HG02840 (cell line): ENCODE measurements around the gene USP25.

Experiments used
- ATAC-seq: cut with Tn5 transposase; IDR thresholded peaks from one replicate; pipeline ENCODE4 v1.9.1; 2021; ENCODE audit warnings: mild to moderate bottlenecking, moderate library complexity, moderate number of reproducible peaks; ENCODE audit not compliant: unreplicated experiment, low FRiP score

USP25 gene

GRCh38 chr21:15848634-15849560, 119.1 kb downstream of the USP25 start:
- no peak for ATAC-seq

DNA sequence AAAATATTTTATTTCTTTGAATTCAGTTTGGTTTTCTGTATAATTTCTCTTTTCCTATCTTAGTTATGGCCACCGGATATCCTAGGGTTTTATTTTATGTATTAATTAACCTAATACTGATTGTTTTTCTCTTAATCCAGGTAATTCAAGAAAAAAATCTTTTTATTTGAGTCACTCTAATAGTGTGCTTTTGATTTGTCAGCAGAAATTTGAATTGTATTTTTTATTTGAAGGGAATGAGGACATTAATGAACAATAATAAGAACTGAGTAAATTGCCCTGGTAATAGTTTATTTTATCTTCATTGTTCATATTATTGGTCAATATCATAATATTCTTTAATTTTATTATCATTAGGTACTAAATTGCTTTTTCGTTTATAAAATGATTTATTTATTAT, 120.1 kb downstream of the USP25 start:
- no peak for ATAC-seq

GRCh38 chr21:15850645-15851044, 120.9 kb downstream of the USP25 start:
- no peak for ATAC-seq

- no peak for ATAC-seq
Measured at GRCh38 chr21:15852146-15852545, 122.4 kb downstream of the USP25 start.

- no peak for ATAC-seq
Measured at GRCh38 chr21:15853126-15853525, 123.3 kb downstream of the USP25 start.

DNA sequence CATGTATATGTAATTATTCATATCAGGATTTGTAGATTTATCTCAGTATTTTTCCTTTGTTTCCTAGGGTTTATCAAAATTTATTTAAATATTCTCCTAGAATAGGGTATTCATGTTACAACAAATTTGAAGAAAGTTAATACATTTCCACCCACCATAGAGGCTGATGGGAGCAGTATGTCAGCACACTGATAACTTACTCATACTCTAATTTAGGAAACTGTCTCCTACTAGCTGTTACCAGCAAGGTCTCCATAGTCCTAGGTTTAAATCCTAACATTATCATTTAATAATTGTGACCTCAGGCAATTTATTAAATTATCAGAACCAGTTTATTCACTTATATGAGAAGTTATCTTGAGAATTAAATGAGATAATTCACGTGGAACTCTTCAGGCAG, 127.0 kb downstream of the USP25 start:
- ATAC-seq, result no peak

- ATAC-seq, result no peak
Measured at GRCh38 chr21:15857740-15858139, 128.0 kb downstream of the USP25 start.

DNA sequence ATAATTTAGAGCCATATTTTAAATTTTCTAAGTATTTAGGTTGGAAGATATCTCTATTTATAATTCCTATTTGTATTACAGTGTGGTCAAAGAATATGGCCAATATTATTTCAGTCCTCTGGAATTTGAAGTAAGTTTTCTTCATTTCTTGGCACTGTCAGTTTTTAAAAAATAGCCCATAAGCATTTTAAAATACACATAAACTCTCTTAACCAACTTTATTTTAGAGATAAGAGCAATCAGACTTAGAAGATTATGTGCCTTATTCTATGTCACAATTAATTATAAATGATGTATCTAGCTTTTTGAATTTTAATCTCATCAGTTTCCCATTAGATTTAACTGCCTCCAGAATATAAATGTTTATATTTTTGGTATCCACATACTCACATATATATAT, 130.8 kb downstream of the USP25 start:
- ATAC-seq, result no peak

GRCh38 chr21:15868940-15869339, 139.2 kb downstream of the USP25 start:
- ATAC-seq, result no peak

DNA sequence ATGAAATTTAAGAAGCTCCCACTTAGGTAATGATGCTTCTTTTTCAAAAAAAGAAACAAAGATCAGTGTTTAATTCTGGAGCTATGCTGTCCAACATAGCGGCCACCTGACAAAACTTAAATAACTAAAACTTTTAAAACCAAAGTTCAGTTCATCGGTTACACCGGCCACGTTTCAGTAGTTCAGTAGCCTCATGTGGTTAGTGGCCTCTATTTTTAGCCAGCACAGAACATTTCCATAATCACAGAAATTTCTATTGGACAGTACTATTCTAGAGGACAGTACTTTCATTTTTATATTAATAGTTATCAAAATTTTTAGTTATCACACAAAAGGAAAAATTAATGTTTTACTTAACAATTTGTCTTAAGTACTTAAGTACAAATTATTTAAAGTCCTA, 141.0 kb downstream of the USP25 start:
- no peak for ATAC-seq

GRCh38 chr21:15872236-15872635, 142.5 kb downstream of the USP25 start:
- ATAC-seq, result no peak

GRCh38 chr21:15874615-15875014, 144.8 kb downstream of the USP25 start:
- ATAC-seq, result no peak

- ATAC-seq, result no peak
Measured at GRCh38 chr21:15875286-15875685, 145.5 kb downstream of the USP25 start.

GRCh38 chr21:15893902-15894301, 164.1 kb downstream of the USP25 start:
- no peak for ATAC-seq

DNA sequence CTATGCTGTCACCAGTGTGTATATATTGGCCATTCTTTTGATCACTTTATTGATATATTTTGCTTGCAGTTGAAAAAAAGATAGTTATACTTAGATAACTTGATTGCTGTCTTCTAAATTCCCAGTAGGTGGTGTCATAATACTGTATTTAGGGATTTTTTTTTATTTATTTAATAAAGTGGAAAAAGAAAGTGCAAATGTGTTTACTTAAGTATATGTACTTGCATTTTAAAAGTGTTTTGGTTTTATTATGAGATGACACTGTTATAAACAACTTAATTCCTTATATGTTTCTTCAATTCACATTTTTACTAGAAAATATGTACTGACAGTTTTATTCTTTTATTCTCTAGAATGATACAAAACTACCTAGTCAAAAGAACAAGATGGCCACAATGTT, 164.8 kb downstream of the USP25 start:
- no peak for ATAC-seq

DNA sequence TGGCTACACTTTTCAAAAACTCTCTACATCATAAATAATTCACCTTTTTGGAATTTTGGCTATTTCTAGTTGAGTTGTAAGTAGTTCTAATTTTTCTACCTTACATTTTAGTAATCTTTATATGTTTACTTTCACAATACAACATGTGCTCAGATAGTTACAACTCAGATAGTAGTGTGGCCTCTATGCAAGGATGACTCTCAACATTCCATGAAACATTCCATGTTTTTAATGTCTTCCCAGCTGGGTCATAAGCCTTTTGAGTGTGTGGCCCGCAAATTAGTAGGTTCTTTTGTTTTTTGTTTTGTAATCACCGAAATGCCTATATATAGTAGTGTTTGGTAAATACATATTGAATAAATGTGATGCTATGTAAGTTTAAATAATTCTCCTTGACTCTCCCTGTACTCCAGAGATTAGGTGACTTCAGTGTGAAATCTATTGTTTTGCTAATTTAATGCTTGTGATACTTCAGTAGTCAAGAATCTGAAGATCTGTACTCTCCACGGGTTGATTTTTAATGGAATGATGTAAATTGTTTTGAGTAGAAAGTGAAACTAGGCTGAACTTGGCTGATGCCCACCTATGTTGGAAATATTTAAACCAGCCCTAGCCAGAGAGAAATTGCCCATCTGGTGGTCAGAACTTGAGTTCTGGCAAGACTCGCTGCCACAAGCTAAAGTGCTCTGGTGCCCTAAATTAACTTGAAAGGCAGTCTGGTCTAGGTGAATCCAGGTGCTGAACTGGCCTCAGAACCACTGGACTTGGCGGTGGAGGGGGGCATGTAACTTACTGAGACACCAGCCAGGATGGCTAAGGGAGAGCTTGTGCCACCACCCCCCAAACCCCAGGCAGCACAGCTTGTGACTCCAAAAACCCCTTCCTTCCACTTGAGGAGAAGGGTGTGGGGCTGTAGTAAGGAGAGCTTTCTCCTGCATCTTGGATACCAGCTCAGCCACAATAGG, 165.6 kb downstream of the USP25 start:
- ATAC-seq, result no peak

GRCh38 chr21:15896501-15896900, 166.7 kb downstream of the USP25 start:
- no peak for ATAC-seq

DNA sequence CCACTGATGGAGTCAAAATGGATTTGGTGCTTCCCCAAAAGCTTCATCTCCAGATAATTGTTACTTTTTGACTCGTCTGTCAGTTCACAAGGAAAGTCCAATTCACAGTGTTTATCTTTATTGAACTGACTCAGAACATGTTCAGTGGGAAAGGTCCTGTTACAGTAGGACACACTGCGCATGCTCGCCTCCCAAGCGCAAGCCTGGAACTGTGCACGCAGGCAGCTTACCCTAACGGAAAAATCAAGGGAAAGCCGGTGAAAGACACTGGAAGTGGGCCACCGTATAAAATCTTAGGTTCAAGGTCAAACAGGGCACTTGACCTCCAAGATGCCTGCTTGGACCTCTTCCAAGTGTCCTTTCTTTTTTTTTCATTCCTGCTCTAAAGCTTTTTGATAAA, 174.6 kb downstream of the USP25 start:
- no peak for ATAC-seq

- ATAC-seq, result no peak
Measured at GRCh38 chr21:15908187-15908586, 178.4 kb downstream of the USP25 start.

- ATAC-seq, result no peak
Measured at GRCh38 chr21:15928196-15928595, 198.4 kb downstream of the USP25 start.

- no peak for ATAC-seq
Measured at GRCh38 chr21:15928686-15929425, 199.1 kb downstream of the USP25 start.
